Peyer's patch (tissue), 4 donors: ENCODE measurements around the gene MYCBPAP.

Experiments used
- CTCF ChIP-seq, 6 experiments: fragments of 450-650 bp in 4 of 6; fragments of 200-600 bp in 2 of 6; sonication (generic) in 1 of 6; IDR thresholded peaks; one replicate each; pipeline ENCODE4 v1.5.1; 2017 to 2019; ENCODE audit warnings: antibody characterized with exemption in 6 of 6, mild to moderate bottlenecking in 3 of 6, moderate library complexity in 1 of 6
- POLR2A ChIP-seq, 2 donors: fragments of 450-650 bp; IDR thresholded peaks; one replicate each; pipeline ENCODE4 v1.5.1; 2017; ENCODE audit warnings: antibody characterized with exemption in 2 of 2, mild to moderate bottlenecking in 2 of 2, moderate library complexity in 2 of 2

- TF ChIP-seq CTCF (IDR thresholded peaks at IDR 0.05) (no peak), POLR2A (IDR thresholded peaks at IDR 0.05) (no peak)
Observed at GRCh38 chr17:50514388-50514787, 6.1 kb downstream of the MYCBPAP start.
